ENCODE results near the gene RASL10B.

DNA sequence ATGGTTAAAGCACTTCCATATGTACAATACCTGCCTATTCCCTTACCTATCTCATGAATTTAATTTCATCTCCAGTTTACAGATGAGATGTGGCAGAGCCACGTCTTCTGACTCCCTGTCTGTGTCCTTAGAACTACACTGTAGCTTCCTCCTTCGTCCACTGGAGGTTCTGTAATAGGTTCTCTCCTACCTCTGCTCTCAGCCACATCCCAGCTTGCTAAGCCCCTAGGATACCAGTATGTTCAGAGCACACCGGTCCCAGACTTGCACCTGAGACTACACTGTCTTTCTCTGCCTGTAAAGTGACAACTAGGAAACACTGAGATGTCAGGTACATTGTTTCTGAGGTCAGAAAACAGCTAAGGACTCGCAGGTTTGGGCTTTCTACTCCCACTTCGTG, 3.8 kb upstream of the RASL10B start:
- TF ChIP-seq, protein P1, sequence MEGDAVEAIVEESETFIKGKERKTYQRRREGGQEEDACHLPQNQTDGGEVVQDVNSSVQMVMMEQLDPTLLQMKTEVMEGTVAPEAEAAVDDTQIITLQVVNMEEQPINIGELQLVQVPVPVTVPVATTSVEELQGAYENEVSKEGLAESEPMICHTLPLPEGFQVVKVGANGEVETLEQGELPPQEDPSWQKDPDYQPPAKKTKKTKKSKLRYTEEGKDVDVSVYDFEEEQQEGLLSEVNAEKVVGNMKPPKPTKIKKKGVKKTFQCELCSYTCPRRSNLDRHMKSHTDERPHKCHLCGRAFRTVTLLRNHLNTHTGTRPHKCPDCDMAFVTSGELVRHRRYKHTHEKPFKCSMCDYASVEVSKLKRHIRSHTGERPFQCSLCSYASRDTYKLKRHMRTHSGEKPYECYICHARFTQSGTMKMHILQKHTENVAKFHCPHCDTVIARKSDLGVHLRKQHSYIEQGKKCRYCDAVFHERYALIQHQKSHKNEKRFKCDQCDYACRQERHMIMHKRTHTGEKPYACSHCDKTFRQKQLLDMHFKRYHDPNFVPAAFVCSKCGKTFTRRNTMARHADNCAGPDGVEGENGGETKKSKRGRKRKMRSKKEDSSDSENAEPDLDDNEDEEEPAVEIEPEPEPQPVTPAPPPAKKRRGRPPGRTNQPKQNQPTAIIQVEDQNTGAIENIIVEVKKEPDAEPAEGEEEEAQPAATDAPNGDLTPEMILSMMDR (IDR thresholded peaks at IDR 0.05) = no peak
- TF ChIP-seq EP300 (IDR thresholded peaks at IDR 0.05) = no peak
